Islet precursor cell (in vitro differentiated cells): ENCODE results near the gene CENPO.

Source experiments
- DNase-seq: peaks from one replicate; pipeline ENCODE4 v3.0.0-alpha.2; 2018

Gene CENPO

GRCh38 chr2:24839729-24840128, 46.5 kb downstream of the CENPO start:
- no peak for DNase-seq

DNA sequence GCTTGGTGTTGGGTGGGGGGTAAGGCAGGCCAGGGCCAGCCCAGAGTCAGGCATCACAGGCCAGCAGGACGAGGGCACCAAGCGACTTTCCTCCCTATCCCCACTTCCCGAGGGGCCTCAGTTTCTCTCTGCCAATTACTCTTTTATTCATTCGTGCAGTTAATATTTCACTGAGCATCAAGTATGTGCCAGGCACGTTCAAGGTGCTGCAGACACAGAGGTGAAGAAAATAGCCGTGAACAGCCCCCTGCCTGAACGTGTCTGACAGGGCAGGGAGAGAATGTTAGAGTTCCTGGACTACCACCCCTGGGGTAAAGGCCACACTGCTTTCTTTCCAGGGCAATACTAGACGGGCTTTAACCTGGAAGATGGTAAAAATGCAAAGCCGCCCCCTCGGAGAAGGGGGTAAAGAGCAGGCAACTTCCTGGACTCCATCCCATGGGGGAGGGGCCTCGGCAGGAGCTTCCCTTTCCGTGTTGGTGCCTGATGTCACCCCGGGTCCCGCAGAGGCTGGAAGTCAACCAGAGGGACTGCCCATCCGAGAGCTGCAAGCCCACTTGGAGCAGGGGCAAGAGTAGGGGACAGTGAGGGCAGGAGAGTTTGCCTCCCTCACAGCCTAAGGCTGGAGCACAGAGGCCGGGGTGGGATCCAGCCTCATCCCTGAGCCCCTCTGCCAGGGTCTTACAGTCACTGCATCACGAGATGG, 47.1 kb downstream of the CENPO start:
- no peak for DNase-seq

GRCh38 chr2:24840962-24841945, 48.0 kb downstream of the CENPO start:
- no peak for DNase-seq

DNA sequence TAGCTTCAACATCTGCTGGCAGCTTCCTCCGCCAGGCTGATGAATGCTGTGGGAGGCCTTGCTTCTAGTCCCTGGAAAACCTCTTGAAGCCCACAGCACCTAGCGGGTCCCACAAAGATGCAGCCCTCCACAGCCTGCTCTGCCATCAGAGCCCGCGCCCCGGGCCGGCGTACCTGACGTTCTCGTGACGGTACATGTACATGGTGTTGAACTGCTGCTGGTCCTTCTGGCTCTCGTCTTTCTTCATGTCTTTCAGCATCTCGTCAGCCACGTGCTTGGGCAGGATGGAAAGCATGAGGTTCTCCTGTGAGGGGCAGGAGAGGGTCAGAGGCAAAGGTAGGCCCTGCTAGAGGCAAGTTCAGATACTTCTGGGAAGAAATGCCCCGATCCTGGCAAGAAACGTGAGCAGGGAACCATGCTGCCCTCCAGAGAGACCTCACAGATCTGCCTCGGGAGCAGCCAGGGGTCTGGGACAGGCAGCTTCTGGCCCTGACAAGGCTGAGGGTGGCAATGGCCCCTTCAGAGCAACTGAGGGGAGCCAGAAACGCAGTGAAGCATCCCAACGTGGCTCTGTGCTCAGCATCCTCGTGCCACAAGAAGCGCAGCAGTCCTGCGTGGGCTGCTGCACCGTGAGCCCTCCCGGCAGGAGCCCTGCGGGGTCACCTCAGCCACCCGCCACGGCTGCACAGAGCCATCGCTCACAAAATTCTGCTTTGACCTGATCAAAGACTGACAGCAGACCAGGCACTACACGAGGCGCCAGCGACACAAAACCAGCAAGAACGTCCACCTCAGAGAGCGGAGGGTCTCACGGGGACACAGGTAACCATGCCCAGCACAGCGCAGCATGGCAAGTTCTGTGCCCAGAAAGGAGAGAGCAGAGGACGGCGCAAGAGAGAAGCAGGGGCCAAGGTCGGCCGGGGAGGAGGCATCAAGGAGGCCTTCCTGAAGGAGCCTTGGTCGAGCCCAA, 49.1 kb downstream of the CENPO start:
- DNase-seq = no peak

DNA sequence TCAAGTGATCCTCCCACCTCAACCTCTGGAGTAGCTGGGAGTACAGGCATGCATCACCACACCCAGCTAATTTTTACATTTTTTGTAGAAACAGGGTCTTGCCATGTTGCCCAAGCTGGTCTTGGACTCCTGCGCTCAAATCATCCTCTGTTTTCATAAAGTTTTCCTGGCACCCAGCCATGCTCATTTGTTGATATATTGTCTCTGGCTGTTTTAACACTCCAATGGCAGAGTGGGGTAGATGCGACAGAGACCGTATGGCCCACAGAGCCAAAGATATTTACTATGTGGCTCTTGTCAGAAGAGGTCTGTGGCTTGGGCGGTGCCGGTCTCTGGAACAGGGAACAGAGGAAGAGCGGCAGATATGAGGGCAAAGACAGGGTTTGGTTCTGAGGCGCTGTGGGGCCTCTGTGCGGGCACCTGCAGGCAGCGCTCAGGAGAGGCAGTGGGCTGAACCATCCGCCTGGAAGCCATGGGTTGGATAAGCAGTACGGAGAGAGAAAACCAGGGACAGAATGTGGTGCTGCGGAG, 50.2 kb downstream of the CENPO start:
- DNase-seq = no peak

DNA sequence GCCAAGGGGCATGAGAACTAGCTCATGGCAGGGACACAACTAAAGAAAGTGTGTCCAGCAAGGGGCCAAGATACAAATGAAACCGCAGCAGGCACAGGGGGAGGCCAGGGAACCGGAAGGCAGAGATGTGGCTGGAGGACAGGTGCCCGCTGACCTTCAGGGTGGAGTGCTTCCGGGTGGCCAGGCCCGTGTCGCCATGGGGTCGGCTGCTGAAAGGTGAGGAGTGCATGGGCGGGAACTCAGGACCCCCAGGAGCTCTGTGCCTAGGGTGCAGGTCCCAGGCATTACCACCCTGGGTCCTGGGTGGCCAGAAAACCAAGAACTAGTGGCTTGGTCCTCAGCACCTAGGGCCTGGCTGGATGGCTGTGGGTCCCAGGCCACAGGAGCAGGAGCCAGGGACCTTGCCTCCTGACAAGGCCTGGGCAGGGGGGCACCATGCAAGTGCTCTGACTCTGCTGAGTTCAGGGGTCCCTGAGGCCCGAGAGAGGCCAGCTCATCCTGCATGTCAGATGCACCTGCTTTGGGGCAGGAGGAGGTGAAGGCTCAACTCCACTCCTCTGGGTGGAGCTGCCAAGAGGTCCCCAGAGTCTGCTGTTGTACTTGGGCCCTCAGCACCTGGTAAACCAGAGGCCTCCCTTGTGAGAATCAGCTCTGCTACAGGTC, 50.9 kb downstream of the CENPO start:
- no peak for DNase-seq

GRCh38 chr2:24845691-24846090, 52.5 kb downstream of the CENPO start:
- DNase-seq = no peak

DNA sequence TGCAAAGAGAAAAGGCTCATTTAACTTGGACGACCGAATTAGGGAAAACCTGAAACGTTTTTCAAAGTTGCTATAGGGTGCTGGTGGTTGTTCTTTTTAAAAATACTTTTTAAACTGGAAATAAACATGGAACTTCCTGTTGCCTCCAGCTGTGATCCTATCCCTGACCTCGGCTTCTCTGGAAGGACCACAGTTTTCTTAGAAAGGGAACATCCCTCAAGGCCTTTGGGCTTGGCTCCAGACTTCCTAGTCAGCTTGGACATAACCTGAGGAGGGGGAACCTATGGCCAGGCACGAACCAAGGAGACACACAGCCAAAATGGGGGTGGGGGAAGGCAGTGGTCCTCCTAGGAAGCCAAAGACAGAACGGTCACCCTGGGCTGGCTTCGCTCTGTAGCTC, 57.7 kb downstream of the CENPO start:
- no peak for DNase-seq

DNA sequence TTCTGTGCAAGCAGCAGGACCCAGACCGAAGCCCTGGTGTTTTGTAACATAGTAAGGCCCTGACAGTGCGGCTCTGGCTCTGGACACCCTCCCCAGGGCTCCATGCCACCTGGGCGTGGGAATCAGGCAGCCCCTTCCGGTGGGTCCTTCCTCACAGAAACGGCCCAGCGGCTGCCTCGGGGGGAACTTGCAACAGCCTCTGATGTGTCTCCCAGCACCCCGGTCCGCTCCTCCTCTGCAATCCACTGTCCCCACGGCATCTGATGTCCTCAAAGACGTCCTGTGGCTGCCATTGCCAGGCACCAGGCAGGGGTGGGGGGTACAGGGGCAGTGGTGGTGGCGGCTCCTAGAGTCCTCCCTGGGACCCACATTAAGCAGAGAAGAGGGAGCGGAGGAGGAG, 58.8 kb downstream of the CENPO start:
- DNase-seq = no peak

GRCh38 chr2:24852431-24853020, 59.3 kb downstream of the CENPO start:
- DNase-seq = no peak

DNA sequence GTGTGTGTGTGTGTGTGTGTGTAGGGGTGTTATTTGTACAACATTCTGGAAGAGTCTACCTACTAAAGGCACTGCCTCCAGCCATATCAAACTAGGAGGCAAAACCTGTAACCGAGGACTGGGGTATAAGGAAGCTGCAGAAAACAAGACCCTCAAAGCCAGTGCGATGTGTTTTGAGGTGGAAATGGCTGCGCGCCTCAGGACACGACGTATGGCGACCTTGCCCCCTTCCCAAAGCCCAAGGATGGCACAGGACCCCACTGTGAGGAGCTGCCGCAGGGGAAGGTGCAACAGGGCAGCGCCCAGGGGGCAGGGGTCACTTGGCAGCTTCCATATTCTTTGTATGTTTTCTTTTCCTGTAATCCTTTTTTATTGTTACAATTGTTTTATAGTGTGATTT, 59.8 kb downstream of the CENPO start:
- DNase-seq = no peak

DNA sequence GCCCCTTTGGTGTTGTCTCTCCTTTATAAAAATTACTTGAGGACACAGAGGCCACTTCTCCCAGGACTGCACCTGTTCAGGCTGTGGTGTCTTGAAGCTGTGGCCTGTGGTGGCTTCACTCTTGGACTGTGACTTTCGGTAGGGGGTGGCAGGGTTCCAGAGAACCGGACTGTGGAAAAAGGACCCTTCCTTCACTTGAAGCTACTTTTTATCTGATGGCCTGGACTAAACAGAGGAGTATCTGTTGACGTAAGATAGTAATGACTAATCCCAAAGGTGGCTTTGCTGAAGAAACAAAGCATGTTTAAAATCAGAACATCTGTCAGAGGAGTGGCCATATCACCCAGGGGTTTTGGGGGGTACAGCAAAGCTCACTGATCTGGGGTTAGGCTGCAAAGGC, 60.8 kb downstream of the CENPO start:
- no peak for DNase-seq

DNA sequence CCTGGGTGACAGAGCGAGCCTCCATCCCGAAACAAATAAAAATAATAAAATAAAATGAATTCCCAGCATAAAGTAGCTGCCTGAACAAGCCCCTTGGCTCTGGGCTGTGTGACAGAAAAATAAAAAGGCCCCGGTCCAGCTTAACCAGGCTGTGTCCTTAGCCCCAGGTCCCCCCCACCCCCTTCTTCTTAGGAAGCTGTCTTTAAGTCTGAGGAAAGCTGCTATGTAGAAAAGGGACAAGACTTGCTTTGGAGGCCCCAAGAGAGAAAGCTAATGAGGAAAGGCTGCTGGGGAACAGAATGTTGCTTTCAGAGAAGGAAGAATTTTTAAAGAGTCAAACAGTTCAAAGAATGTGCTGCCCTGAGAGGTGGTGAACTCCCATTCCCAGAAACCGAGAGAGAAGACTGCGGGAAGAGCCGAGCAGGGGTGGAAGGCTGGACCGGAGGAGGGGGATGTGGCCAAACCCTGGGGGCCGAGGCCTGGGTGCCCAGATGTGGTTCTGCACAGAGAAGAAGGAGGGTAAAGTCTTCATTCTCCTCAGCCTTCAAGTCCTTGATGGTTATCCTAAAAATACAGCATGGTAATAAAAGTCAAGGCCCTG, 61.9 kb downstream of the CENPO start:
- DNase-seq = no peak

DNA sequence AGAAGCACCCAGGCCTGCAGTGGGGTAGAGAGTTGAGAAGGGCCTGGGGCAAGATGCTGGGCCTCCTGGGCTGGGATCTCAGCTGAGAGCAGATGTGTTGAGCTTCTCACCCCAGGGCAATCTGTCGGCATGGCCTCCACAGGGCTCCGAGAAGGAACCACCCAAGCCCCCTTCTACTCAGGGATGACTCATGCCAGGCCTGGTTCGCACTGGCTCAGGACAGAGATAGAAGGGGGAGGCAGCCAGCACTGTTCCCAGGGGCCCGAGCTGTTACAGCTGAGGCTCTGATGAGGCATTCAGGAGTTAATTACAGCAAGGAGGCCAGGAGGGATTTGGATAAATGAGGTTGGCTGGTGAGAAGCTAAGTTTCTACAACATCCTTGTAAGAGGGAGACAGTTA, 62.5 kb downstream of the CENPO start:
- peak; percentile 97 for DNase-seq

- DNase-seq = no peak
These were observed 63.6 kb downstream of the CENPO start for GRCh38 chr2:24856791-24857211.

GRCh38 chr2:24857746-24858145, 64.5 kb downstream of the CENPO start:
- no peak for DNase-seq

DNA sequence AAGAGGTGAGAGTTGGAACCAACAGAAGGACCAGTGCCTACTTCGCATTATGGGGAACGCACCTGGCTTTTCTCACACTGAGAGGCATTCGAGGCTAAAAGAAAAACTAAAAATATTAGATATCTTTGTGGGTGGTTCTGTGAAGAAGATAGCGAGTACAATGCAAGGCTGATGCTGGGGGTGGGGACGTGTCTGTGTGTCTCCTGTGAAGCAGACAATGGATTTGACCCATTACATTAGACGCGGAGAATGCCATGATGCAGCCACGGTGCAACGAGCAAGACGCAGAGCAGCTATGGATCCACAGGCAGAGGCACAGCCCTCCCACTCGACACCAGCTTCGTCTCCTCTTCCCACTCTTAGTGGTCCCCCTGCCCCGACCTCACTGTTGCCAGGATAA, 65.8 kb downstream of the CENPO start:
- no peak for DNase-seq

DNA sequence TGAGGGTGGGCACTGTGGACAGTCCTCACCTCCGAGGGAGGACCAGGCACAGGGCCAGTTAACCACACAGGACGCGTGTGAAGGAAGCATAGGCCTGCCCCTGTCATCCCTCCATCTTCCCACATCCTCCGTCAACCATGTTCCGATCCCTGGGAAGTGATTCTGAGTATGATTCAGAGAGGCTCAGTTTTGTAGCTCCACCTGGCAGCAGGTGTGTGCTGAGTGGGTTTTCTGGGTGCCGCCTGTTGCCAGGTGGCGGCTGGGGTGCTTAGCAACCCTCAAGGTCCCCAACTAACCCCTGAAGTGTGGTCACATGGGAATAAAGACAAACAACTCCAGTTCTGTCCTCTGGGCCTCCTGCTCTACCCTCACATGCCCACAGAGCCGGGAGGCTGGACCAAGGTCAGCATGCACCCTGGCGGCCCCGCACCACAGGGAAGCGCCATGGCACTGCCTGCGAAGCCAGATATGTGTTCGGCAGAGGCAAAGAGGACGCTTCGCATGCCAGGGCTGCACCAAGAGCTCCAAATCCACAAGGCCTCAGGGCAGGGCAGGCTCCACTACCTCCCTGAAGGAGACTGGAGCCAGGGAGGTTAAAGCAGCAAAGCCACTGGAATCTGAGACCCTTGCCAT, 66.9 kb downstream of the CENPO start:
- no peak for DNase-seq

- DNase-seq = no peak
These were observed 67.4 kb downstream of the CENPO start for GRCh38 chr2:24860631-24861030.

- no peak for DNase-seq
These were observed 68.3 kb downstream of the CENPO start for GRCh38 chr2:24861500-24861899.

GRCh38 chr2:24863641-24864040, 70.4 kb downstream of the CENPO start:
- DNase-seq = no peak
